SHP77 (cell line): ENCODE measurements around the gene CNOT11.
A peak's percentile ranks its signal among the peaks of the same experiment; 100 is the strongest.
"Not testable (repeated sequence)": the region's sequence is repeated elsewhere in the genome, so short reads cannot be mapped to it uniquely, and the experiment has no call there.

ENCODE experiments used
- DNase-seq, 2 experiments: peaks; one replicate each; lab custom pipeline; 2025; lab: John Stamatoyannopoulos, UW

The CNOT11 gene

DNA sequence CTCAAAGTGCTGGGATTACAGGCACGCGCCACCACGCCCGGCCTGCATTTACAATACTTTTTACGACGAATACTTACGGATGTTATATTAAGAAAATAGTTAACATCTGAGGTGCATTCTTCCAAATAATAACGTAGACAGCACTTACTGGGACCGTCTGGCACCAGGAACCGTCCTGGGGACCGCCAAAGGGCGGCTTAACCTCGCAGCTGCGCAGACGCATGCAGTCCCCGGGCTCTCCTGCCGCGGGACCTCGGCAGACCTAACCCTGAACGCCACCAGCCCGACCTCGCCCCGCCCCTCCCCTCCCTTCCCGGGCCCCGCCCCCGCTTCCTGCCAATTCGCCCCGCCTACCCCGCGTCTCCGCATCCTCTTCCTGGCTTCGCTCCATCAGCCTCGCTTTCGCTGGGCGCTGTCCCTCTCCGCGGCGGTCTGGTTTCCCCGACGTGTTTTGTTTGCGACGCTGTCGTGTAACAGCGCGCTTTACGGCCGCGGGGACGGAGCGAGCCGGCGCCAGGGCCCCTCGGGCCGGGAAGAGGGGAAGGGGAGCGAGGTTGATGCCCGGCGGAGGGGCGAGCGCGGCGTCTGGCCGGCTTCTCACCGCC is at the start of gene CNOT11:
TSS of gene CNOT11 (plus strand) at position 479 of the 605 bp plus-strand sequence. CDS start at position 558, 79 bp downstream.
- DNase-seq: peak; percentile 93 to 96

GRCh38 chr2:101204400-101205115 is 48.1 kb upstream of the CNOT11 start:
- DNase-seq: no peak

DNA sequence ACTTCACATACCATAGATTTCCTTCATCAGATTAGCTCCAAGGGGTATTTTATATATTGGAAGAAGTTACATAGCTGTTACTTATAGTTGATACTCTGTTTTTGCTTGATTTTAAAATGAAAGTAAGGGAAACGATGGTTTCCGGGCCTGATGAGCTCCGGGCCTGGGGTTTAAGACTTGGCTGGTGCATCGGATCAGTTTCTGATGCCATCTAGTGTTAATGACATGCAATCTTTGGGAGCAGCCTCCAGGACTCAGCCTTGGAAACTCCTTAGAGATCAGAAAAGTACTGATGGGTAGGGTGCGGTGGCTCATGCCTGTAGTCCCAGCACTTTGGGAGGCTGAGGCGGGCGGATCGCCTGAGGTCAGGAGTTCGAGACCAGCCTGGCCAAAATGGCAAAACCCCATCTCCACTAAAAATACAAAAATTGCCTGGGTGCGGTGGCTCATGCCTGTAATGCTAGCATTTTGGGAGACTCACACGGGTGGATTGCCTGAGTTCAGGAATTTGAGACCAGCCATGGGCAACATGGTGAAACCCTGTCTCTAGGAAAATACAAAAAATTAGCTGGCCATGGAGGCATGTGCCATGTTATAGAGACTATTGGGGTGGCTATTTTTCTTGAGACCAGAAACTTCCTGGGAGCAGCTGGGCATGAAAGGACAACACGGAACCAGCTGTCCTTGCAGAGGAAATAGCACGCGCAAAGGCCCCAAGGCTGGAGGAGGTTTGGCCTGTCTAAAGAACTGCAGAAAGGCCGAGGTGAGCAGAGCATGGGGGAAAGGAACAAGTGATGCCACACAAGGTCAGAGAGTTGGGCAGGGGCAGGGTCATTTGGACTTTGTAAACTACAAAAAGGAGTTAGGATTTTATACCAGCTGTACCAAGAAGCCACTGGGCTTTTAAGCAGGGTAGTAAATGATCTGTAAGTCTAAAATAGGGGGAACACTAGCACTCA is 46.9 kb upstream of the CNOT11 start:
- peak; percentile 56 to 71 for DNase-seq

- no peak for DNase-seq
Observed at GRCh38 chr2:101208830-101209229, 43.9 kb upstream of the CNOT11 start.

GRCh38 chr2:101219246-101219645 is 33.4 kb upstream of the CNOT11 start:
- DNase-seq: no peak

DNA sequence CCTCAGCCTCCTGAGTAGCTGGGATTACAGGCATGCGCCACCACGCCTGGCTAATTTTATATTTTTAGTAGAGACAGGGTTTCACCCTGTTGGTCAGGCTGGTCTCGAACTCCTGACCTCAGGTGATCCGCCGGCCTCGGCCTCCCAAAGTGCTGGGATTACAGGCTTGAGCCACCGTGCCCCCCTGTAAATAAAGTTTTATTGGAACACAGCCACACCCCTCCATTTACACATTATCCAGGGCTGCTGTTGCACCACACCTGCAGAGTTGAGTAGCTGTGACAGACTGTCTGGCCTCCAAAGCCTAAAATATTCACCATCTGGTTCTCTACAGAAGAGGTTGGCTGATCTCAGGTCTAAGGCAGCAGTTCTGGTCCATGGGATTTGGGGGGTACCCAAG is 32.6 kb upstream of the CNOT11 start:
- DNase-seq: not testable (repeated sequence)

GRCh38 chr2:101223814-101224231 is 28.9 kb upstream of the CNOT11 start:
- DNase-seq: no peak

DNA sequence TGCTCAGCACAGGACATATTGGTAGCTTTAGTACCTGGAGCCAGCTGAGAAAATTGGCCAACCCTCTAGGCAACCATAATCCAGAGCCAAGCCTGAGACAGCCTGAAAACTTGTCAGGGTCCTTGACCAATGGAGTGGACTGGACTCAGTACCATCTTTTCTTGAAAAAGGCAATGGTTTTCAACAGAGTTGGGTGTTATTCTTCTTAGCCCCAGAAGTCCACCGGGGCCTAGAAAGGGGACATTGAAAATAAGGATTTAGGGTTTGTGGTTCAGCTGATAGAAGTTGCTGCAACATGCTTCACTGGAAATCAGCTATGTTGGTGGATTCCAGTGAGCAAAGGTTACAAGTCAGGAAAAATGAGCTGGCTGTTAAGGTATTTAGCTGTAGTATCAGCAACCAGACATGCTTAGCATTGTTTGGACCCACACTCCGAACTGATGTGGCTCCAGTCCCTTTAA is 22.1 kb upstream of the CNOT11 start:
- no peak for DNase-seq

GRCh38 chr2:101231240-101231639 is 21.4 kb upstream of the CNOT11 start:
- no peak for DNase-seq

DNA sequence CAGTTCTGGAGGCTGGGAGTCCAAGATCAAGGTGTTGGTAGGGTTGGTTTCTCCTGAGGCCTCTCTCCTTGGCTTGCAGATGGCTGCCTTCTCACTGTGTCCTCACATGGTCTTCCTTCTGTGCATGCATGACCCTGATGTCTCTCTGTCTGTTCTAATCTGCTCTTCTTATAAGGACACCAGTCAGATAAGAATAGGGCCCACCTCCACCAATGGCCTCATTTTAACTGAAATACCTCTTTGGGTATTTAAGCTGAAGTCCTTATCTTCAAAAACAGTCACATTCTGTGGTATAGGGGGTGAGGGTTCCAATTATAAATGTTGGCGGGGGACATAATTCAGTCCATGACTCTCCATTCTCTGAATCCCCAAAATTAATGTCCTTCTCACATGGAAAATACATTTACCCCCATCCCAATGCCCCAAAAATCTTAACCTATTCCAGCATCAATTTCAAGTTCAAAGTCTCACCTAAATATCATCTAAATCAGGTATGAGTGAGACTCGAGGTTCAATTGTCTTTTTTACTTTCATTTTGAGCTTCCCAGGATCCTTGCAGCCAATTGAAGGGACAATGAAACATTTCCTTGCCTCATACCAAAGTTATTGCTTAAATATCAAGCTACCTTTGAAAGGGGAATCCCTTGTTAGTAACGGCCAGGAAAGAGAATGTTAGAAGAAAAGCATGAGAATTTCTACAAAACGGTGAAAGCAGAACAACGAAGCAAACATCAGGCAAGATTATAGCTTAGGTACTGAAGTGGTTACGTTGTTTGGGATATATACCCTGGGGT is 20.6 kb upstream of the CNOT11 start:
- DNase-seq: no peak

GRCh38 chr2:101232770-101233169 is 19.9 kb upstream of the CNOT11 start:
- DNase-seq: no peak

- DNase-seq: no peak
Observed at GRCh38 chr2:101234169-101234938, 18.3 kb upstream of the CNOT11 start.

DNA sequence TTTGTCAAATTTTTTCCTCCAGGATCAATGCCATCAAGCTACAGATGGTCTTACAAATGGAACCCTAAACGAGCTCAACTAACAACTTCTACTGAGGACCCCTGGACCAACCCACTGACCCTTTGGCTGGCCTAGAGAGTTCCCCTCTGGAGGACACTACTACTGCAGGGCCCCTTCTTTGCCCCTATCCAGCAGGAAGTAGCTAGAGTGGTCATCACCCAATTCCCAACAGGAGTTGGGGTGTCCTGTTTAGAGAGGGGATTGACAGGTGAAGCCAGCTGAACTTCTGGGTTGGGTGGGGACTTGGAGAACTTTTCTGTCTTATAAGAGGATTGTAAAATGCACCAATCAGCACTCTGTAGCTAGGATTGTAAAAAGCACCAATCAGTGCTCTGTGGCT is 16.7 kb upstream of the CNOT11 start:
- DNase-seq: not testable (repeated sequence)

GRCh38 chr2:101237944-101238343 is 14.7 kb upstream of the CNOT11 start:
- DNase-seq: not testable (repeated sequence)

GRCh38 chr2:101238930-101239759 is 13.5 kb upstream of the CNOT11 start:
- DNase-seq: no peak

DNA sequence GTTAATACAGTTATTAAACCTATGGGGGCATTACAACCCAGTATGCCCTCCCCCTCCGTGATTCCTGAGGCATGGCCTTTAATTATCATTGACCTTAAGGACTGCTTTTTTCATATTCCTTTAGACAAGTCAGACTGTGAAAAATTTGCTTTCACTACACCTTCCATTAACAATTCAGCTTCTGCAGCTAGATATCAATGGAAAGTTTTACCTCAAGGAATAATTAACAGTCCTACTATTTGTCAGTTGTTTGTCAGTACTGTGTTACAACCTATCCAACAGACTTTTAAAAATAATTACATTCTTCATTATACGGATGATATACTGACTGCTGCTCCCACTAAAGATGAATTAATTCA is 12.9 kb upstream of the CNOT11 start:
- DNase-seq: not testable (repeated sequence)

DNA sequence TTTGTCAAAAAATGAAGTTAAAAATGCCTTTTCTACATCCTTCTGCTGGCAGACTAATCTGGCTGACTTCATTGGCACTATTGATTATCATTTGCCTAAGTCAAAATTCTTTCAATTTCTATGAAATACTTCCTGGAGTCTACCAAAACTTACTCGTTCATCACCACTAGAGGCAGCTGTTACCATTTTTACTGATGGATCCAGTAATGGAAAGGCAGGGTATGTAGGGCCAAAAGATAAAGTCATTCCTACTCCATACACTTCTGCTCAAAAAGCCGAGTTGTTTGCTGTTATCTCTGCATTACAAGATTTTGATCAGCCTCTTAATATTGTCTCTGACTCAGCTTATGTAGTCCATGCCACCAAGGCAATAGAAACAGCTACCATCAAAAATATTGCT is 12.0 kb upstream of the CNOT11 start:
- DNase-seq: not testable (repeated sequence)

DNA sequence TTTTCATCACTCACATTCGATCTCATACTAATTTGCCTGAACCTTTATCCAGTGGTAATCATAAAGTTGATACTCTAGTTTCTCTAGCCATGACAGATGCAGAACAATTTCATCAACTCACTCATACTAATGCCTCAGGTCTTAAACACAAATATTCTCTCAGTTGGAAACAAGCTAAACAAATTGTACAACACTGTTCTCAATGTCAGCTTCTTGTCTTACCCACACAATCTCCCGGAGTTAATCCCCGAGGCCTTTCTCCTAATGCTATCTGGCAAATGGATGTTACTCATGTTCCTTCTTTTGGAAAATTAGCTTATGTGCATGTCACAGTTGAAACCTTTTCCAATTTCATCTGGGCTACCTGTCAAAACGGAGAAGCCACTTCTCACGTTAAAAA is 11.5 kb upstream of the CNOT11 start:
- no peak for DNase-seq

- not testable (repeated sequence) for DNase-seq
Observed at GRCh38 chr2:101244373-101244772, 8.3 kb upstream of the CNOT11 start.

DNA sequence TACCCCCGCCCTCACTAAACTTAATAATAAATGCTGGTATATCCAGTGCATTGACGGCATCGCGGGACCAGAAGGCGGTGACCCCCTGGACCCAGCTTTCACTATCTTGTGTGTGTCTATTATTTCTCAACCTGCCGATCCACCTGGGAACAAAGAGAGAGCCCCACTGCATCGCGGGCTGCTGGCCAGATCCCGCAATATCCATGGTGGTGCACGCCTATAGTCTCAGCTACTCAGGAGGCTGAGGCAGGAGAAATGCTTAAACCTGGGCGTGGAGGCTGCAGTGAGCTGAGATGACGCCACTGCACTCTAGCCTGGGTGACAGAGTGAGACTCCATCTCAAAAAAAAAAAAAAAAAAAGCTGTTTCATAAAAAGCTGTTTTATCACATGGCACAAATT is 7.8 kb upstream of the CNOT11 start:
- not testable (repeated sequence) for DNase-seq
